ENCODE measurements around the gene CEP89.

CEP89 gene

GRCh38 chr19:32875428-32875827 lies 96.3 kb downstream of the CEP89 start:
- Histone ChIP-seq H2AFZ (ENCODE audit: low read depth, low read length) (no peak overlapping the region), H3K27ac (ENCODE audit: low read length) (no peak overlapping the region), H3K9me3 (ENCODE audit: insufficient read depth, low read length) (no peaks in the 10 kb centered on the region), H3K9ac (ENCODE audit: low read length) (no peak overlapping the region), H3K4me3 (ENCODE audit: low read length) (no peak overlapping the region), H3K4me1 (ENCODE audit: low read length) (no peaks in the 10 kb centered on the region), H3K36me3 (replicated peaks; ENCODE audit: low read depth, low read length) (no peaks in the 10 kb centered on the region), H3K4me2 (ENCODE audit: low read length) (no peak overlapping the region), H4K20me1 (ENCODE audit: insufficient read depth, low read length) (no peaks in the 10 kb centered on the region), H3K79me2 (ENCODE audit: low read length) (no peaks in the 10 kb centered on the region), H3K27me3 (ENCODE audit: low read depth, low read length) (no peaks in the 10 kb centered on the region)
- no peak for TF ChIP-seq EZH2phosphoT487 (IDR thresholded peaks at IDR 0.05; ENCODE audit: low read depth)
- TF ChIP-seq, protein P1, sequence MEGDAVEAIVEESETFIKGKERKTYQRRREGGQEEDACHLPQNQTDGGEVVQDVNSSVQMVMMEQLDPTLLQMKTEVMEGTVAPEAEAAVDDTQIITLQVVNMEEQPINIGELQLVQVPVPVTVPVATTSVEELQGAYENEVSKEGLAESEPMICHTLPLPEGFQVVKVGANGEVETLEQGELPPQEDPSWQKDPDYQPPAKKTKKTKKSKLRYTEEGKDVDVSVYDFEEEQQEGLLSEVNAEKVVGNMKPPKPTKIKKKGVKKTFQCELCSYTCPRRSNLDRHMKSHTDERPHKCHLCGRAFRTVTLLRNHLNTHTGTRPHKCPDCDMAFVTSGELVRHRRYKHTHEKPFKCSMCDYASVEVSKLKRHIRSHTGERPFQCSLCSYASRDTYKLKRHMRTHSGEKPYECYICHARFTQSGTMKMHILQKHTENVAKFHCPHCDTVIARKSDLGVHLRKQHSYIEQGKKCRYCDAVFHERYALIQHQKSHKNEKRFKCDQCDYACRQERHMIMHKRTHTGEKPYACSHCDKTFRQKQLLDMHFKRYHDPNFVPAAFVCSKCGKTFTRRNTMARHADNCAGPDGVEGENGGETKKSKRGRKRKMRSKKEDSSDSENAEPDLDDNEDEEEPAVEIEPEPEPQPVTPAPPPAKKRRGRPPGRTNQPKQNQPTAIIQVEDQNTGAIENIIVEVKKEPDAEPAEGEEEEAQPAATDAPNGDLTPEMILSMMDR (IDR thresholded peaks at IDR 0.05; ENCODE audit: low read depth, low read length) = no peak

- Histone ChIP-seq H3K9ac (ENCODE audit: low read length) (no peak overlapping the region), H3K4me2 (ENCODE audit: low read length) (no peak overlapping the region), H3K9me3 (ENCODE audit: insufficient read depth, low read length) (no peaks in the 10 kb centered on the region), H3K27me3 (ENCODE audit: low read depth, low read length) (no peaks in the 10 kb centered on the region), H3K79me2 (ENCODE audit: low read length) (no peaks in the 10 kb centered on the region), H2AFZ (ENCODE audit: low read depth, low read length) (no peak overlapping the region), H4K20me1 (ENCODE audit: insufficient read depth, low read length) (no peaks in the 10 kb centered on the region), H3K36me3 (replicated peaks; ENCODE audit: low read depth, low read length) (no peaks in the 10 kb centered on the region), H3K4me1 (ENCODE audit: low read length) (no peaks in the 10 kb centered on the region), H3K4me3 (ENCODE audit: low read length) (no peak overlapping the region), H3K27ac (ENCODE audit: low read length) (no peak overlapping the region)
- TF ChIP-seq EZH2phosphoT487 (IDR thresholded peaks at IDR 0.05; ENCODE audit: low read depth) = no peak
- TF ChIP-seq, protein P1 (IDR thresholded peaks at IDR 0.05; ENCODE audit: low read depth, low read length) = no peak
These were observed 97.2 kb downstream of the CEP89 start for GRCh38 chr19:32874605-32875004.

DNA sequence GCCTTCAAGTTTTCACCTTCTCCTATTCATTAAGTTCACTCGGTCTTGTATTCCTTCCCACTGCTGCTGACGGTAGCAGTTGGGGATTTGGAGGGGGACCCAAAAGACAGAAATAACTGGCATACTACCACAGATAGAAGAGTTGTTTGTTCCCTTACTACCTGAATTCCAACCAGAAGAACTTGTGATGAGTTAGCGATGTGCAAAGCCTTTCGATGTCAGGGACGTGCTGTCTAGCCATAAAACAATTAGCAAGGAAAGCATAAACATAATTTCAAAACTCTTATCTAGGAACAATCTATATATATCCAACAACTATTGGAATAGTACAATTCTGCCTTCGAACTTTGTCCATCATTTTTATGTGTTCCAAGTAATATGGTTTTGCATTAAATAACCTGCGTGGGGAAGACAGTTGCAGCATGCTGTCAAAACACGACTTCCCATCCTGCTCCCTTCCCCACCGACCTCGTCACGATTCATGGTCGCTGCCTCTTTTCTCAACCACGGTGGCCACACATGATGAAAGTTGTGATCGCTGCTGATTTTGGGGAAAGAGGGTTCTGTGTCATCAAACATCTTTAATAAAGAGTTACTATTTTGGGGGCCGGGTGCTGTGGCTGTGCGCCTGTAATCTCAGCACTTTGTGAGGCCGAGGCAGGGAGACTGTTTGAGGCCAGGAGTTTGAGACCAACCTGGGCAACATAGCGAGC lies 98.4 kb downstream of the CEP89 start:
- Histone ChIP-seq H3K79me2 (ENCODE audit: low read length) (no peaks in the 10 kb centered on the region), H3K4me1 (ENCODE audit: low read length) (no peaks in the 10 kb centered on the region), H2AFZ (ENCODE audit: low read depth, low read length) (no peak overlapping the region), H3K4me2 (ENCODE audit: low read length) (no peak overlapping the region), H3K27me3 (ENCODE audit: low read depth, low read length) (no peaks in the 10 kb centered on the region), H3K27ac (ENCODE audit: low read length) (no peak overlapping the region), H3K4me3 (ENCODE audit: low read length) (no peak overlapping the region), H3K9ac (ENCODE audit: low read length) (no peak overlapping the region), H4K20me1 (ENCODE audit: insufficient read depth, low read length) (no peaks in the 10 kb centered on the region), H3K9me3 (ENCODE audit: insufficient read depth, low read length) (no peaks in the 10 kb centered on the region), H3K36me3 (replicated peaks; ENCODE audit: low read depth, low read length) (no peaks in the 10 kb centered on the region)
- TF ChIP-seq, protein P1 (IDR thresholded peaks at IDR 0.05; ENCODE audit: low read depth, low read length) = no peak
- no peak for TF ChIP-seq EZH2phosphoT487 (IDR thresholded peaks at IDR 0.05; ENCODE audit: low read depth)

GRCh38 chr19:32872391-32872790 lies 99.4 kb downstream of the CEP89 start:
- Histone ChIP-seq H3K4me3 (ENCODE audit: low read length) (no peak overlapping the region), H3K4me2 (ENCODE audit: low read length) (no peak overlapping the region), H3K9ac (ENCODE audit: low read length) (no peak overlapping the region), H3K79me2 (ENCODE audit: low read length) (no peaks in the 10 kb centered on the region), H3K27me3 (ENCODE audit: low read depth, low read length) (no peaks in the 10 kb centered on the region), H4K20me1 (ENCODE audit: insufficient read depth, low read length) (no peaks in the 10 kb centered on the region), H3K9me3 (ENCODE audit: insufficient read depth, low read length) (no peaks in the 10 kb centered on the region), H3K27ac (ENCODE audit: low read length) (no peak overlapping the region), H3K36me3 (replicated peaks; ENCODE audit: low read depth, low read length) (no peaks in the 10 kb centered on the region), H2AFZ (ENCODE audit: low read depth, low read length) (no peak overlapping the region), H3K4me1 (ENCODE audit: low read length) (no peaks in the 10 kb centered on the region)
- TF ChIP-seq EZH2phosphoT487 (IDR thresholded peaks at IDR 0.05; ENCODE audit: low read depth) = no peak

Measured in OCI-LY3 (cell line).